Measurements from ENCODE around the gene TMOD4.

- TF ChIP-seq CTCF (IDR thresholded peaks at IDR 0.05; ENCODE audit: insufficient read depth, low read length) (no peak), SPI1 (IDR thresholded peaks at IDR 0.05; ENCODE audit: borderline replicate concordance, low read depth) (no peak), POLR2AphosphoS5 (IDR thresholded peaks at IDR 0.05; ENCODE audit: low read depth) (no peak), GABPA (IDR thresholded peaks at IDR 0.05; ENCODE audit: low read depth) (no peak), REST (IDR thresholded peaks at IDR 0.05; ENCODE audit: insufficient replicate concordance, low read depth) (no peak)
These were observed 50.9 kb downstream of the TMOD4 start for GRCh38 chr1:151124763-151125403.

All from HL-60 (cell line).